Choroid plexus epithelial cell (primary cell): Measurements from ENCODE around the gene P3H3.
"Not testable (repeated sequence)": the region's sequence is repeated elsewhere in the genome, so short reads cannot be mapped to it uniquely, and the experiment has no call there.

Experiments used
- DNase-seq: peaks from one replicate; pipeline ENCODE4 v3.0.0-alpha.2; 2010; ENCODE audit warnings: low read depth
- H3K4me3 ChIP-seq: 2 replicates; pipeline ENCODE4 v1.5.1; 2011; ENCODE audit warnings: low read depth, mild to moderate bottlenecking, control low read depth, low read length, moderate library complexity
- TF ChIP-seq, protein P1 (sequence below): conservative IDR thresholded peaks from 2 replicates; pipeline ENCODE4 v1.5.1; 2011; ENCODE audit warnings: low read depth, mild to moderate bottlenecking, control low read depth, inconsistent platforms, low read length, moderate library complexity

Gene P3H3

GRCh38 chr12:6873094-6874014 lies 45.1 kb downstream of the P3H3 start, which contains the start of gene SPSB2:
Gene SPSB2, minus strand, starts transcription at chr12:6873303. Its CDS starts 402 bp downstream, at chr12:6872901.
- TF ChIP-seq, protein P1, sequence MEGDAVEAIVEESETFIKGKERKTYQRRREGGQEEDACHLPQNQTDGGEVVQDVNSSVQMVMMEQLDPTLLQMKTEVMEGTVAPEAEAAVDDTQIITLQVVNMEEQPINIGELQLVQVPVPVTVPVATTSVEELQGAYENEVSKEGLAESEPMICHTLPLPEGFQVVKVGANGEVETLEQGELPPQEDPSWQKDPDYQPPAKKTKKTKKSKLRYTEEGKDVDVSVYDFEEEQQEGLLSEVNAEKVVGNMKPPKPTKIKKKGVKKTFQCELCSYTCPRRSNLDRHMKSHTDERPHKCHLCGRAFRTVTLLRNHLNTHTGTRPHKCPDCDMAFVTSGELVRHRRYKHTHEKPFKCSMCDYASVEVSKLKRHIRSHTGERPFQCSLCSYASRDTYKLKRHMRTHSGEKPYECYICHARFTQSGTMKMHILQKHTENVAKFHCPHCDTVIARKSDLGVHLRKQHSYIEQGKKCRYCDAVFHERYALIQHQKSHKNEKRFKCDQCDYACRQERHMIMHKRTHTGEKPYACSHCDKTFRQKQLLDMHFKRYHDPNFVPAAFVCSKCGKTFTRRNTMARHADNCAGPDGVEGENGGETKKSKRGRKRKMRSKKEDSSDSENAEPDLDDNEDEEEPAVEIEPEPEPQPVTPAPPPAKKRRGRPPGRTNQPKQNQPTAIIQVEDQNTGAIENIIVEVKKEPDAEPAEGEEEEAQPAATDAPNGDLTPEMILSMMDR, result no peak
- H3K4me3 ChIP-seq, result peak within 1 kb of the TSS; percentile 81
- peak; percentile 96 for DNase-seq

DNA sequence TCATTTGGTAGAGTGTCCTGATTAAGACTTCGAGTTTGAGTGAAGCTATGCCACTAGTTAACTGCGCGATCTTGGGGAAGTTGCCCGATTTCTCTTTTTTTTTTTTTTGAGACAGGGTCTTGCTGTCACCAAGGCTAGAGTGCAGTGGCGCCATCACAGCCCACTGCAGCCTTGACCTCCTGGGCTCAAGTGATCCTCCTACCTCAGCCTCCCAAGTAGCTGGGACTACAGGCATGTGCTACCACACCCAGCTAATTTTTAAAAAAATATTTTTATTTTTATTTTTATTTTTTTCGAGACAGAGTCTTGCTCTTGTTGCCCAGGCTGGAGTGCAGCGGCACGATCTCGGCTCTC lies 45.8 kb downstream of the P3H3 start:
- not testable (repeated sequence) for DNase-seq
- peak overlapping the region; percentile 81 for H3K4me3 ChIP-seq

- H3K4me3 ChIP-seq, DNase-seq: not testable (repeated sequence)
Observed at GRCh38 chr12:6879824-6880223, 51.6 kb downstream of the P3H3 start.

GRCh38 chr12:6883252-6883651 lies 55.0 kb downstream of the P3H3 start:
- TF ChIP-seq, protein P1, result no peak
- H3K4me3 ChIP-seq, result no peak overlapping the region

DNA sequence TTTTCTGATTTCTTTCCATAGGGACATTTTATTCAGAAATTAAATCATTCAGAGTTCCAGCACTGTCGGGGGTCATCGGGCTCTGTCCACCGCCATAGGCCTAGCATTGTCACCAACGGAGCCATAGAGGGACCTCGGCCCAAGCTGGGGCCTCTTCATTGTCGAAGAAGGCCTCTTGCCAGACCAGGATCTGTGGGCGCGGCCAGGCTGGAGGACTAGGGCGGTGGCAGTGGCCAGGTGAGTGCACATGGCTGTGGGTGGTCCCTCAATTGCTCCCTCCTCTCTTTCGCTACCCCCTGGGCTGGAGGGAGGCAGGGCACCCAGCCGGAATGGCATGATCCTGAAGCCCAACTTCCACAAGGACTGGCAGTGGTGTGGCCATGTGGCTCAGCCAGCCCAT lies 55.5 kb downstream of the P3H3 start:
- H3K4me3 ChIP-seq, result no peak overlapping the region
- DNase-seq, result no peak
- TF ChIP-seq, protein P1, result no peak

More at GRCh38 chr12:6883252-6883651, 55.0 kb downstream of the P3H3 start:
- no peak for DNase-seq

GRCh38 chr12:6884539-6884938 lies 56.3 kb downstream of the P3H3 start:
- no peak overlapping the region for H3K4me3 ChIP-seq
- TF ChIP-seq, protein P1, result no peak
- DNase-seq, result no peak

DNA sequence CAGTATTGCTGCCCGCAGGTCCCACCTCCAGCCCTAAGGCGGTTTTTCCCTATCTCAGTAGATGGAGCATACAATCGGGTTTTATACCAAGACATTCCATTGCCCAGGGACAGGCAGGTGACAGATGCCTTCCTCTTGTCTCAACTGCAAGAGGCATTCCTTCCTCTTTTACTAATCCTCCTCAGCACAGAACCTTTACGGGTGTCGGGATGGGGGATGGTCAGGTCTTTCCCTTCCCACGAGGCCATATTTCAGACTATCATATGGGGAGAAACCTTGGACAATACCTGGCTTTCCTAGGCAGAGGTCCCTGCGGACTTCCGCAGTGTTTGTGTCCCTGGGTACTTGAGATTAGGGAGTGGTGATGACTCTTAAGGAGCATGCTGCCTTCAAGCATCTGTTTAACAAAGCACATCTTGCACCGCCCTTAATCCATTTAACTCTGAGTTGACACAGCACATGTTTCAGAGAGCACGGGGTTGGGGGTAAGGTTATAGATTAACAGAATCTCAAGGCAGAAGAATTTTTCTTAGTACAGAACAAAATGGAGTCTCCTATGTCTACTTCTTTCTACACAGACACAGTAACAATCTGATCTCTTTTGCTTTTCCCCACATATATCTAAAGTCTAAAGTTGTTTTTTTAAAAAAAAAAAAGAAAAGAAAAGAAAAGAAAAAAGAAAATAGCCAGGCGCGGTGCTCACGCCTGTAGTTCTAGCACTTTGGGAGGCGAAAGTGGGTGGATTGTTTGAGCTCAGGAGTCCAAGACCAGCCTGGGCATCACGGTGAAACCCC lies 58.2 kb downstream of the P3H3 start:
- not testable (repeated sequence) for DNase-seq, H3K4me3 ChIP-seq

DNA sequence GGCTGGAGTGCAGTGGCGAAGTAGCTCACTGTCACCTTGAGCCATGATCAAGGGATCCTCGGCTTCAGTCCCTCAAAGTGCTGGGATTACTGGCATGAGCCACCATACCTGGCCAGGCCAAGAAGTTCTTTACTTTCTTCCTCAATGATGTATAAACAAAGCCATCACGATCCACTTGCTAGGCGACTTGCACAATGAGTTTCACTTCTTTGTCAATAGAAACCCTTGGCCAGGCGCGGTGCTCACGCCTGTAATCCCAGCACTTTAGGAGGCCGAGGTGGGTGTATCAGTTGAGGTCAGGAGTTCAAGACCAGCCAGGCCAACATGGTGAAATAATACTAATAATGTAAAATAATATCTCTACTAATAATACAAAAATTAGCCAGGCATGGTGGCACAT lies 59.3 kb downstream of the P3H3 start:
- no peak for DNase-seq
- TF ChIP-seq, protein P1, result no peak
- H3K4me3 ChIP-seq, result no peak overlapping the region
